ENCODE data around the gene KRT85. TPM values are rescaled to one million over a fixed set of nuclear protein-coding genes. Genes with fewer than 3 reads are reported as not detected.

The KRT85 gene
- total and polyA plus RNA-seq, 10 of the 15 experiments (the other 5 are each of a cell fraction or from before 2014, with no cell fraction given) = 0.05 to 0.18 (median 0.11) TPM; not detected in 6

DNA sequence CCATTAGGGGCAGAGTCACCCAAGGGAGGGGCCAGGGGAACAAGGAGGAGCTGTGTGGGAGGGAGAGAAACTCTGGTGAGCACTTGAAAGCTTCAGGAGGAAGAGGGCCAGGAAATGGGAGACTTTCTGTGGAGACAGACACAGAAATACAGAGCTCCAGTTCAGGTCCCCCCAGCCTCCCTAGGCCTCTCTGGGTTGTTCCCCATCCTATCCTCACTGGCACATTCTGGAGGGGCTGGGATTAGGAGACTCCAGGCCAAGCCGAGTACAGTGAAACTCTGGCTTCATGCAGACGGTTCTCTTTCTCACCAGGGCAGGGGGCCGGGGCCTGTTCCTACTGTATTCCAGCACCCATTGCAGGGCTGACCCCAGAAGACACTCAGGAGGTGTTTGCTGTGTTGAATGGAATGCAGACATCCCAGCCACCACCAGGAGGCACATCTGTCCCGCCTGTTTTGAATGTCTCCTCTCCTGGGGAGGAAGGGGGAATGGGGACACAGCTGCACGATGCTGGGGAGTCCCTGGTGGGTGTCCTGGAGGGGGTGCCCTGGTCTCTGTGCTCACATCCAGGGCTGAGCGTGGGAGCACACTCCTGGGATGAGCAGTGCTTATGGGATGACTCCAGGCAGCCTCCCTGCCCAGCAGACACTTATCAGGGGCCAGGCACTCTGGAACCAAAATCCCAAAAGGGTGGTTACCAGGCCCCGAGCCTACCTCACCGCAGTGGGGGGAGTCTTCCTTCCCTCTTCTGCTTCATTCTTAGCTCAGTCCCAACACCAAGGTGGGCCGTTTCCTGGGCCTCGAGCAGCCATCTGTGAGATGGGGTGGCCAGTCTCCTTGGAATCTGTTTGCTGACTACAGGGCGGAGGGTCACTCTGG, 23.7 kb upstream of the KRT85 start:
- BruUV-seq (replicated peaks) = no TSS peak
- RAD21 ChIA-PET (ENCODE audit: unreplicated experiment) = no interaction called here
- SMC1A ChIA-PET (ENCODE audit: uncharacterized antibody, unreplicated experiment) = interaction anchor here (0.6 kb wide), 1 partner anchor 595 kb away, joined by 3 read pairs; no protein-coding TSS in a partner anchor
- H3K9ac ChIP-seq (ENCODE audit: control insufficient read depth, insufficient read depth, low read length) = no peak overlapping the region
- no peak overlapping the region for H3K27ac ChIP-seq (ENCODE audit: control insufficient read depth, insufficient read depth)
- FAIRE-seq = no peak
- no peaks in the 10 kb centered on the region for H3K9me3 ChIP-seq (replicated peaks; ENCODE audit: control insufficient read depth, insufficient read depth, low read length)
- H3K4me3 ChIP-seq = no peak overlapping the region
- intact Hi-C loops (cut with micrococcal nuclease; ENCODE audit: unreplicated experiment) (no loop called here), in situ Hi-C loops (cut with MboI) (loop anchor here (25.0 kb wide), 1 partner anchor 596 kb away; no protein-coding TSS in a partner anchor)
- no peaks in the 10 kb centered on the region; the same call in 1 of the 2 replicates for H3K4me1 ChIP-seq (ENCODE audit: control insufficient read depth, insufficient read depth, low read length)
- no peaks in the 10 kb centered on the region for H4K20me1 ChIP-seq (ENCODE audit: control insufficient read depth, insufficient read depth)
- DNase-seq (ENCODE audit: low read depth, low spot score) = no peak
- POLR2A ChIA-PET = no interaction called here
- H3K4me2 ChIP-seq (ENCODE audit: control insufficient read depth, insufficient read depth) = no peak overlapping the region
- ATAC-seq = peak; percentile 62
- no peaks in the 10 kb centered on the region for H3K79me2 ChIP-seq (ENCODE audit: control insufficient read depth, insufficient read depth, low read length)
- peaks cover 3 to 12% of the 10 kb centered on the region in 2 experiments; a peak in 3 of 4 replicates for H3K27me3 ChIP-seq (replicated peaks in 1 of 2; ENCODE audit: control insufficient read depth in 2 of 2, insufficient read depth in 2 of 2, low read length in 1 of 2)
- no peaks in the 10 kb centered on the region for H3K36me3 ChIP-seq (ENCODE audit: control insufficient read depth in 2 of 2, insufficient read depth in 2 of 2, low read length in 1 of 2)
- WGBS (ENCODE audit: insufficient coverage, insufficient replicate concordance, low lambda C conversion rate, missing lambda C conversion rate) = 14% methylated on average over 11 of the region's 11 CpGs
- CTCF ChIA-PET = no interaction called here
- H2AFZ ChIP-seq (ENCODE audit: control insufficient read depth, low read depth, low read length) = no peak overlapping the region
- TF ChIP-seq SMAD5 (IDR thresholded peaks at IDR 0.05; ENCODE audit: low read depth) (no peak), ESRRA (IDR thresholded peaks at IDR 0.05; ENCODE audit: low read length) (no peak), KDM1A (IDR thresholded peaks at IDR 0.05; ENCODE audit: borderline replicate concordance) (no peak), MXI1 (IDR thresholded peaks at IDR 0.05; ENCODE audit: low read depth, low read length) (no peak), KLF5 (IDR thresholded peaks at IDR 0.05; ENCODE audit: partially characterized antibody) (no peak), CEBPZ (IDR thresholded peaks at IDR 0.05; ENCODE audit: low read depth, low read length) (no peak), SUPT20H (IDR thresholded peaks at IDR 0.05; ENCODE audit: borderline replicate concordance, control insufficient read depth, low read depth, low read length) (no peak), BCL11A (IDR thresholded peaks at IDR 0.05; ENCODE audit: low read depth, low read length) (no peak), SMC3 (IDR thresholded peaks at IDR 0.05; ENCODE audit: borderline replicate concordance, low read length) (peak; percentile 36; the same call in 1 of the 2 replicates), GABPA (IDR thresholded peaks at IDR 0.05; ENCODE audit: low read depth) (no peak), NKRF (conservative IDR thresholded peaks at IDR 0.05) (no peak), TCF12 (IDR thresholded peaks at IDR 0.05; ENCODE audit: low read depth, low read length) (no peak), ZNF217 (IDR thresholded peaks at IDR 0.05) (no peak), CREB1 (IDR thresholded peaks at IDR 0.05; ENCODE audit: low read depth) (no peak)
- TF ChIP-seq, protein P1, sequence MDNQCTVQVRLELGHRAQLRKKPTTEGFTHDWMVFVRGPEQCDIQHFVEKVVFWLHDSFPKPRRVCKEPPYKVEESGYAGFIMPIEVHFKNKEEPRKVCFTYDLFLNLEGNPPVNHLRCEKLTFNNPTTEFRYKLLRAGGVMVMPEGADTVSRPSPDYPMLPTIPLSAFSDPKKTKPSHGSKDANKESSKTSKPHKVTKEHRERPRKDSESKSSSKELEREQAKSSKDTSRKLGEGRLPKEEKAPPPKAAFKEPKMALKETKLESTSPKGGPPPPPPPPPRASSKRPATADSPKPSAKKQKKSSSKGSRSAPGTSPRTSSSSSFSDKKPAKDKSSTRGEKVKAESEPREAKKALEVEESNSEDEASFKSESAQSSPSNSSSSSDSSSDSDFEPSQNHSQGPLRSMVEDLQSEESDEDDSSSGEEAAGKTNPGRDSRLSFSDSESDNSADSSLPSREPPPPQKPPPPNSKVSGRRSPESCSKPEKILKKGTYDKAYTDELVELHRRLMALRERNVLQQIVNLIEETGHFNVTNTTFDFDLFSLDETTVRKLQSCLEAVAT (IDR thresholded peaks at IDR 0.05) = no peak
- TF ChIP-seq, protein P2, sequence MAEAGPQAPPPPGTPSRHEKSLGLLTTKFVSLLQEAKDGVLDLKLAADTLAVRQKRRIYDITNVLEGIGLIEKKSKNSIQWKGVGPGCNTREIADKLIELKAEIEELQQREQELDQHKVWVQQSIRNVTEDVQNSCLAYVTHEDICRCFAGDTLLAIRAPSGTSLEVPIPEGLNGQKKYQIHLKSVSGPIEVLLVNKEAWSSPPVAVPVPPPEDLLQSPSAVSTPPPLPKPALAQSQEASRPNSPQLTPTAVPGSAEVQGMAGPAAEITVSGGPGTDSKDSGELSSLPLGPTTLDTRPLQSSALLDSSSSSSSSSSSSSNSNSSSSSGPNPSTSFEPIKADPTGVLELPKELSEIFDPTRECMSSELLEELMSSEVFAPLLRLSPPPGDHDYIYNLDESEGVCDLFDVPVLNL (IDR thresholded peaks at IDR 0.05; ENCODE audit: low read depth, low read length) = no peak
